ENCODE measurements around the gene THAP7. TPM values are rescaled to one million over a fixed set of nuclear protein-coding genes. Genes with fewer than 3 reads are reported as not detected.

Gene THAP7
- total RNA-seq, 1 experiment from 2014 or later = 27.7 TPM

DNA sequence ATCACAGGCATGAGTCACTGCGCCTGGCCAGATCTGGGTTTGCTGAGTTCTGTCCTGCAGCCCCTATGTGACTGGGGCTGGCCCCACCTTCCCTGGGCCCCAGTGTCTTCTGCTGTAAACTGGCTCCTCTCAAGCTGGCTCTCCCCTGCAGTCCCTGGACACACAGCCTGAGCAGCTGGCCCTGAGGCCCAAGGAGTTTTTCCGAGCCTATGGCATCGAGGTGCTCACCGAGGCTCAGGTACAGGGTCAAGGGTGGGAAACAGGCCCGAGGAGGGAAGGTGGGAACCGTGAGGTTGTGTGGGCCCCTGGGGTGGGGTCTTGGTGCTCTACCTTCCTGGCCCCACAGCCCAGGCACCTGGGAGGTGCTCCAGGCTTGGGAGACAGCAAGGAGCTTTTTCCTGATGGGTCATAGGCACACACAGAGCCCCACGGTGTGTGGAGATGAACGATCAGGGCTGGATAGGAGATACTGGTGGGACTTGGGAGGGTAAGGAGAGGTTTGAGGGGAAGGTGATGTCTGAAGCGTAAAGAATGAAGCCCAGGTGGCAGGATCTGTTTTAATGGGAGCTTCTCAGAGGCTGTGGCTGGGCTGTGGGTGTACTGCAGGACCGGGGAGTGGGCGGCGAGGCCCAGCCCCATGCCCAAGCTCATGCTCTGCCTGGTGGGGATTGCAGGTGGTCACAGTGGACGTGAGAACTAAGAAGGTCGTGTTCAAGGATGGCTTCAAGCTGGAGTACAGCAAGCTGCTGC lies 26.2 kb downstream of the THAP7 start:
- Histone ChIP-seq H3K27me3 (ENCODE audit: insufficient read depth, low read length) (no peaks in the 10 kb centered on the region), H3K36me3 (ENCODE audit: control insufficient read depth in 1 of 2, insufficient read depth in 2 of 2, low read length in 2 of 2) (no peaks in the 10 kb centered on the region), H3K9ac (ENCODE audit: low read length) (no peak overlapping the region), H3K4me1 (ENCODE audit: control insufficient read depth in 1 of 2, insufficient read depth in 2 of 2, low read length in 2 of 2) (peaks cover 0 to 5% of the 10 kb centered on the region in 2 experiments; a peak in 1 of 4 replicates), H3K79me2 (ENCODE audit: insufficient read depth, low read length) (no peaks in the 10 kb centered on the region), H3K27ac (ENCODE audit: low read depth, low read length) (no peak overlapping the region), H3K9me3 (ENCODE audit: control insufficient read depth in 1 of 2, insufficient read depth in 1 of 2, low read depth in 1 of 2, low read length in 2 of 2) (peaks cover 4 to 10% of the 10 kb centered on the region in 2 experiments; a peak in 1 of 4 replicates), H3K4me3 (replicated peaks in 1 of 2; ENCODE audit: low read depth in 1 of 2, low read length in 2 of 2) (no peak overlapping the region), H3K9me2 (ENCODE audit: insufficient read depth) (no peaks in the 10 kb centered on the region), H3K4me2 (ENCODE audit: low read length) (no peak overlapping the region), H2AFZ (ENCODE audit: low read depth, low read length, poor library complexity, severe bottlenecking) (no peak overlapping the region), H4K20me1 (ENCODE audit: insufficient read depth) (no peaks in the 10 kb centered on the region)
- DNase-seq (ENCODE audit: low read depth, low spot score) (no peak), ATAC-seq (no peak)
- no TSS peak for BruUV-seq (replicated peaks)
- RAD21 ChIA-PET (ENCODE audit: low non-redundant PET in 1 of 2, low total read pairs in 2 of 2, uncharacterized antibody in 2 of 2, unreplicated experiment in 2 of 2) = interaction anchor here in 1 of 2 experiments (0.6 kb wide), 1 partner anchor 63 kb away, joined by 3 read pairs; no protein-coding TSS in a partner anchor
- TF ChIP-seq CTCF (IDR thresholded peaks at IDR 0.05 in 2 of 3, conservative IDR thresholded peaks at IDR 0.05 in 1 of 3; ENCODE audit: borderline replicate concordance in 1 of 3, insufficient read depth in 1 of 3, low read depth in 2 of 3, low read length in 2 of 3) = no peak
- no peak for TF ChIP-seq TCF7L2 (IDR thresholded peaks at IDR 0.05; ENCODE audit: borderline replicate concordance, extremely low read depth, insufficient read depth, insufficient read length)
- TF ChIP-seq FOSL1 (IDR thresholded peaks at IDR 0.05; ENCODE audit: low read depth) = no peak
- TF ChIP-seq CBX3 (IDR thresholded peaks at IDR 0.05; ENCODE audit: low read depth) = no peak
- TF ChIP-seq EGR1 (IDR thresholded peaks at IDR 0.05; ENCODE audit: low read depth) = no peak
- no peak for TF ChIP-seq CEBPB (IDR thresholded peaks at IDR 0.05; ENCODE audit: low read depth)
- TF ChIP-seq SP1 (IDR thresholded peaks at IDR 0.05; ENCODE audit: low read depth) = no peak
- no peak for TF ChIP-seq RAD21 (IDR thresholded peaks at IDR 0.05; ENCODE audit: low read depth)
- no peak for TF ChIP-seq REST (IDR thresholded peaks at IDR 0.05; ENCODE audit: low read depth)
- intact Hi-C loops (cut with micrococcal nuclease) = no loop called here
- POLR2A ChIA-PET = interaction anchor here (1.1 kb wide), 1 partner anchor 18 kb away, joined by 10 read pairs; no protein-coding TSS in a partner anchor
- CTCF ChIA-PET = no interaction called here

All from HCT116 (cell line).